Right lung (tissue), 5 donors: Measurements from ENCODE around the gene STK32C. TPM values are rescaled to one million over a fixed set of nuclear protein-coding genes. Genes with fewer than 3 reads are reported as not detected.
"Not testable (repeated sequence)": the region's sequence is repeated elsewhere in the genome, so short reads cannot be mapped to it uniquely, and the experiment has no call there.

ENCODE experiments used
- DNase-seq, 2 donors: peaks; one replicate each; pipeline ENCODE4 v3.0.0-alpha.2; 2013
- polyA plus RNA-seq, 5 donors: library from polyadenylated mRNA; unstranded; fragments of 120-200 nt; gene quantifications; one replicate each; pipeline versions ENCODE4 v1.2.1 to v1.2.3, GENCODE V29; 2013; ENCODE audit warnings: inconsistent platforms in 1 of 5, low replicate concordance in 1 of 5; ENCODE audit not compliant: insufficient read length in 5 of 5, insufficient read depth in 1 of 5

STK32C gene
- polyA plus RNA-seq, 5 donors: 8.6 to 14.1 (median 10.5) TPM

- no peak for DNase-seq
These were observed 33.3 kb upstream of the STK32C start for GRCh38 chr10:132341017-132341416.

GRCh38 chr10:132339276-132339675, 31.5 kb upstream of the STK32C start:
- no peak for DNase-seq

GRCh38 chr10:132338876-132339275, 31.1 kb upstream of the STK32C start:
- DNase-seq: no peak

GRCh38 chr10:132337854-132338253, 30.1 kb upstream of the STK32C start:
- not testable (repeated sequence) for DNase-seq

GRCh38 chr10:132336919-132337407, 29.2 kb upstream of the STK32C start:
- DNase-seq: no peak

- no peak for DNase-seq
These were observed 28.5 kb upstream of the STK32C start for GRCh38 chr10:132336064-132336746.

- peak; percentile 53 to 63 for DNase-seq
These were observed 27.7 kb upstream of the STK32C start for GRCh38 chr10:132335189-132336063.

GRCh38 chr10:132334631-132335188, 27.0 kb upstream of the STK32C start:
- DNase-seq: no peak

- no peak for DNase-seq
These were observed 25.6 kb upstream of the STK32C start for GRCh38 chr10:132333386-132333785.

GRCh38 chr10:132332433-132332754, 24.6 kb upstream of the STK32C start:
- no peak for DNase-seq

- peak; percentile 99 to 100 for DNase-seq
These were observed 24.1 kb upstream of the STK32C start, which contains the start of gene LRRC27 for GRCh38 chr10:132331601-132332432. Gene LRRC27 (plus strand): TSS chr10:132332193. CDS start chr10:132333525, 1,332 bp downstream.

GRCh38 chr10:132330486-132330833, 22.7 kb upstream of the STK32C start:
- DNase-seq: no peak

GRCh38 chr10:132329565-132330485, 22.1 kb upstream of the STK32C start:
- no peak for DNase-seq

- DNase-seq: no peak
These were observed 21.0 kb upstream of the STK32C start for GRCh38 chr10:132328738-132329137.

- no peak for DNase-seq
These were observed 20.4 kb upstream of the STK32C start for GRCh38 chr10:132328106-132328505.

- no peak for DNase-seq
These were observed 19.2 kb upstream of the STK32C start for GRCh38 chr10:132326925-132327324.

GRCh38 chr10:132326344-132326889, 18.7 kb upstream of the STK32C start:
- no peak for DNase-seq

- no peak for DNase-seq
These were observed 16.4 kb upstream of the STK32C start for GRCh38 chr10:132324186-132324585.

- DNase-seq: no peak
These were observed 14.9 kb upstream of the STK32C start for GRCh38 chr10:132322586-132323048.

GRCh38 chr10:132321726-132322125, 14.0 kb upstream of the STK32C start:
- DNase-seq: no peak
